ENCODE measurements around the gene REPIN1.

Gene REPIN1

DNA sequence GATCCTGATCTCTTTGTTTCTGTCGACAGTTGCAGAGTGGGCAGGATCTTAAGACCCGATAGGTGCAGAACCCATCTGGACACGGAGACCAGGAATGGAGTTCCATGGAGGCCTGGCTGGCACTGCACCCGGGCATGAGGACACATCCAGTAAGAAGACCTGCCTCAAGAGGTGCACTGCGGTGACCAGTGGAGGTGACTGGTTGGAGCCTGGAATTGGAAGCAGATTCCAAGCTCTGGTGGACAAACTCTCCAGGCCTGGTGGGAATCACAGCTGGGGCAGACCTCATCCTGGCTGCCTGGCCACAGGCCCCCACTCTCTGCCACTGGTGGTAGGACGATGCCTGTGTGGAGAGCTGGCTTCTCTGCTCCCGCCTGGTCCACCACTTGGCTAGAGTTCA, 41.5 kb downstream of the REPIN1 start:
- H3K27me3 ChIP-seq (ENCODE audit: low read depth), result no peaks in the 10 kb centered on the region
- no peak overlapping the region for H3K4me3 ChIP-seq
- in situ Hi-C loops (cut with MboI; ENCODE audit: low sequenced_read_pairs), result loop anchor here (25.0 kb wide), 1 partner anchor 123 kb away; no protein-coding TSS in a partner anchor
- no peak for DNase-seq (ENCODE audit: low spot score in 2 of 2)
- no peaks in the 10 kb centered on the region for H3K9me3 ChIP-seq
- H3K4me1 ChIP-seq, result no peaks in the 10 kb centered on the region
- H3K36me3 ChIP-seq (replicated peaks), result no peaks in the 10 kb centered on the region

DNA sequence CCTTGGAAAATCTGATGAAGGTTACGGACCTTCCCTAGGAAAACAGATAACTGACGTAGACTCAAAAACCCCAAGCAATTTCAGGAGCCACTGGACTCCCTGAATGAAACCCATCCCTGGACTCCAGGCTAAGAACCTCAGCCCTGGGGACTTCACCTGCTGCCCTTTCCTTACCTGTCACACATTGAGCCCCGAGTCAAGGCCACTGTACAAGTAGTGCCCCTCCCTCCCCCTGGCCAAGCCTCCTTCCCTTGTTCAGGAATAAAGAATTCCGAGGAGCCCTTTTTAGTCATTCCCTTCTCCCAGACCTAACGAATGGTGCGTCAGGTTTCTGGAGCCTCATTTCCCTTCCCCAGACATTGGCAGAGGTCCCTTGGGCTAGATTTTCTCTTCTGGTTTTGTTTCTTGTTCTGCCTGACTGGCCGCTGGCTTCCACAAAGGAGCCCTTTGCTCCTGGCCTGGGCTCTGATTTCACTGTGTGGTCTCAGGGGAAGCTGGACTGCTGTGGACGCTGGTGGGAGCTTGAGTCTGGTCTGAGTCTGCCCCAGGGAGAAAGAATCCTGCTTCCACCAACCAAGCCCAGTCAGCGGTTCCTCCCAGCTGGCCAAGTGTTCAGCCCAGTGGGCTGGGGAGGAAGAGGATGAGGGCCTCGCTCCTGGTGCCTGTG, 42.2 kb downstream of the REPIN1 start:
- in situ Hi-C loops (cut with MboI; ENCODE audit: low sequenced_read_pairs), result loop anchor here (25.0 kb wide), 1 partner anchor 124 kb away; no protein-coding TSS in a partner anchor
- Histone ChIP-seq H3K4me3 (no peak overlapping the region), H3K9me3 (no peaks in the 10 kb centered on the region), H3K4me1 (no peaks in the 10 kb centered on the region), H3K27me3 (ENCODE audit: low read depth) (no peaks in the 10 kb centered on the region), H3K36me3 (replicated peaks) (no peaks in the 10 kb centered on the region)
- no peak for DNase-seq (ENCODE audit: low spot score in 2 of 2)

DNA sequence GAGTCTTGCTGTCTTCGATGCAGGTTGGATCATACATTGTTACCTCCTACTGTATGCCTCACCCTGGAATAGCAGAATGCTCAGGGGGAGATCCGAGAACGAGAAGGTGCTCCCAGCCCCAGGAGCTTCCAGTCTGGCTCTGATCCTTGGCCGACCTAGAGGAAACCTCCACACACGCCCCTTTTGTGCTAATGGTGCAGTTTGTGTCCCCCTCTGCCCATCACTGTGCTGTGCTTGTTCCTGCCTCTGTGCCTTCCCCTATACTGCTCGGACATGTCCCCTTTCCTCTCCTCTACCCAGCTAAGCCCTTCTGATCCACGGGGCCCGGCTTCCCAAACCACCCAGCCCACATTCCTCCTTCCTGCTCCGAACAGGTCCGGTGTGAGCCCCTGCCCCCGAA, 43.0 kb downstream of the REPIN1 start:
- Histone ChIP-seq H3K36me3 (replicated peaks) (no peaks in the 10 kb centered on the region), H3K4me1 (no peaks in the 10 kb centered on the region), H3K4me3 (no peak overlapping the region), H3K27me3 (ENCODE audit: low read depth) (no peaks in the 10 kb centered on the region), H3K9me3 (no peaks in the 10 kb centered on the region)
- no peak for DNase-seq (ENCODE audit: low spot score in 2 of 2)
- in situ Hi-C loops (cut with MboI; ENCODE audit: low sequenced_read_pairs), result loop anchor here (25.0 kb wide), 1 partner anchor 124 kb away; no protein-coding TSS in a partner anchor

DNA sequence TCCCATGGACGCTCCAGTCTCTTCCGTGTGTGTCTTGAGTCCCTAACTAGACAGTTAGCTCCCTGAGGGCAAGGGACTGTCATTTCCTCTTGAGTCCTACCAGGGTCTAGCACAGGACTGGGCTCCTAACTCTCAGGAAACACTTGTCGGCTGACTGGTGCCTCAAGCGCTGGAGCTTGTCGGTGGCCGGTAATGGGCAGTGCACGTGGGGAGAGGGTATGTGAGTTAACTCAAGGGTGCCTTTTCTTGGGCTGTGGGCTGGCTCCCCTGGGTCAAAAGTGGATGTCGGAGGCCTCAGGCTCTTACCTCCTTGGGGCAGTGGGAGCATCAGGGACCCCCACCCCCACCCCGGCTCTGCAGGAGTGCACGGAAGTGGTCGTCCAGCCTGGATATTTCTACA, 43.4 kb downstream of the REPIN1 start:
- no peaks in the 10 kb centered on the region for H3K9me3 ChIP-seq
- no peaks in the 10 kb centered on the region for H3K36me3 ChIP-seq (replicated peaks)
- in situ Hi-C loops (cut with MboI; ENCODE audit: low sequenced_read_pairs), result loop anchor here (25.0 kb wide), 1 partner anchor 125 kb away; no protein-coding TSS in a partner anchor
- DNase-seq (ENCODE audit: low spot score in 2 of 2), result no peak
- no peaks in the 10 kb centered on the region for H3K27me3 ChIP-seq (ENCODE audit: low read depth)
- H3K4me1 ChIP-seq, result no peaks in the 10 kb centered on the region
- H3K4me3 ChIP-seq, result no peak overlapping the region

DNA sequence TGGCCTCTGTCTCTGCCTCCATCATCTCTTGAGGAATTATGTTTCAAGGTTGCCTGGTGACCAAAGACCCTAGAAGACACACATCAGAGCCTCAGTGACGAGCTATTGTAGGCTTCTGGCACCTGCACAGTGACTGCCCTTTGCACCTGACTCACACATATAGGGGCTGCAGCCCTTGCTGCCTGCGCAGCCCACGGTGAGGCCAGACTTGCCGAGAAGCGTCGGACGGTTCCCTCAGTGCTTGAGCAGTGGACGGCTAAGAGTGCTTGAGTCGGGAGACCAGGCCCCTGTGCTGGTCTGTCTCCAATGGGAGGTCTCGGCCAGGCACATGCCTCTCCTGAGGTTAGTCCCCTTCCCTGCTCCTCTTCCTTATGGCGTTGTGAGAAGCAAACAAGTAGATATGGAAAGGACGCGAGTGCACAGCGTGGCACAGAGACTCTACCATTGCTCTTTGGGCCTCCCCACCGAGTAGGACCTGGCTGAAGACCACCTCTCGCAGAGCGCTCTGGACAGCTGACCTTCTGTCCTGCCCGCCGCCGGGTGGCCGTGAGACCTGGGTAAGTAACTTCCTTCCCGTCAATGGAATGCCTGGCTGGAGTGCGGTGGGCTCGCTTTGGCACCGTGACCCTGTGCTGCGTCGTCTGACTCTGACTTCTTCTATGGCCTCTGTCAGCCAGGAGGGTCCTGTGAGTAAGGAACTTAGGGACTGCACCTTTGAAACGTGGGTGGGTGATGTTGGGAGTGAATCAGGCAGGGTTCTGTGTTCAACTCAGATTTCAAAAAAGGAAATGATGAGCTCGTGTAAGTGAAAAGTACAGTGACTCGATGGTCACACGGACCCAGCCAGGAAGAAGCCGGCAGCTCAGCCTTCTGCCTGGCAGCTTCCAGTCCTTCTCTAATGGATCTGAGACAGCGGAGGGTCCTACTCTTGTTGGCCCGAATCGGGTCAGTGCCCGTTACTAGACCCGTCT, 44.2 kb downstream of the REPIN1 start:
- no peak for DNase-seq (ENCODE audit: low spot score in 2 of 2)
- Histone ChIP-seq H3K36me3 (replicated peaks) (no peaks in the 10 kb centered on the region), H3K4me3 (no peak overlapping the region), H3K27me3 (ENCODE audit: low read depth) (no peaks in the 10 kb centered on the region), H3K4me1 (no peaks in the 10 kb centered on the region), H3K9me3 (no peaks in the 10 kb centered on the region)
- in situ Hi-C loops (cut with MboI; ENCODE audit: low sequenced_read_pairs), result loop anchor here (25.0 kb wide), 1 partner anchor 126 kb away; no protein-coding TSS in a partner anchor

DNA sequence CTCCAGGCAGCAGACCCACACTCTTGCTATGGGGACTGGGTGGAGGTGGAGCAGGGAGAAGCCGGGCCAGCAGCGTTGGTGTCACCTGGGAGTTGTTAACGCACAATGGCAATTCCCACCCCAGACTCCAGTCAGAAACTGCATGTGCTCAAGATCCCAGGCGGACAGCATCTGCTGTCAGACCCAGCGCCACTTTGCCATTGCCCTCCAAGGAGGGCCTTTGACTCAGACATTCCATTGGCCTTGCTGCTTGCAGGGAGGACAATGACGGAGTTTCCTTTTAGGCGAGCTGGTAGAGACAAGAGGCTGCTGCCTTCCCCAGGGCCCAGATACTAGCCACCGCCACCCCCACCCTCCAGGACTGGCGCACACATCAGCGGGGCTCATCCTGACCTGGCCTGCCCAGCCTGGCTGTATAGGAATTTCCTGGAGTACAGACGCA, 45.0 kb downstream of the REPIN1 start:
- Histone ChIP-seq H3K9me3 (no peaks in the 10 kb centered on the region), H3K27me3 (ENCODE audit: low read depth) (no peaks in the 10 kb centered on the region), H3K4me3 (no peak overlapping the region), H3K36me3 (replicated peaks) (no peaks in the 10 kb centered on the region), H3K4me1 (no peaks in the 10 kb centered on the region)
- no peak for DNase-seq (ENCODE audit: low spot score in 2 of 2)
- in situ Hi-C loops (cut with MboI; ENCODE audit: low sequenced_read_pairs), result loop anchor here (25.0 kb wide), 1 partner anchor 126 kb away; no protein-coding TSS in a partner anchor

DNA sequence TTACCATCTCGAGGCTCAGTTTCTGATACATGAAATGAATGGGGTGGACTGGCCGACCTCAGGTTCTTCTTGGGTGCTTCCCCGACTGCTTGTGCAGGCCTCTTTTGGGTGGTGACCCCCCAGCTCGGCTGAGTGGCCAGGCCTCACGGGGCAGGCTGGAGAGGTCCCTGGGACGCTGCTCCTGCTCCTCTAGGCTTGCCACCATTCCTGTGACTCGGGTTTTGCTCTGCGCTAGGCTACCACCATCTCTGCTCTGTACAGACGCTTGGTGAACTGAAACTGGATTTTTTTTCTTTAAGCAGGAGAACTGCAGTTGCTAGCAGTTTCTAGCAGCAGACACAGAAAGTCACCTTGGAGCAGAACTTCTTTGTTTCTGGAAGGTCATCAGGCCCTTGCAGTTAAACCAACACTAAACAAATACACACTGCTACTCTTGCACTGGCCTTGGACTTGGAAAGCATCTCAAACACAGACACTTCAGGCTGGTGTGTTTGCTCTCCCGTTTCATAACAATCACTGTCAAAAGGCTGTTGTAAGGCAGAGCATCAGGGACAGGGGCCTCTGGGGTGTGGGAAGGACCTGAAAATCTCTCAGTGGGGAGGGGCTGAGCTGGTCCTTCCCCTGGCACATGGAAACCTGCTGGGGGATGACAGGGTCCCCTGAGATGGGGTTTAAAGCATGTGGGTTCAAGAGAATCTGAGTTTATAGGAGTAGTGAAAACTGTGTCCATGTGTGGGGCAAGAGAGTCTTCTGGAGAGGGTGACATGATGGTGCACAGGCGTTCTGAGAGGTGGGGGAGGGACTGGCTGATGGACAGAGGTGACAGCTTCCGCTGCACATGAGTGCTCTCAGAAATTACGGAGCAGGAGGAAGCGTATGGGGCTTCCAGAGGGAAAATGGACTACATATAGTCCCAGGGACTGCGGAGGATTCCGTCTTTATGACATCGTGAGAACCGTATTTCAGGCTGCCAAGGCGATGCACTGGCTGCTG, 46.8 kb downstream of the REPIN1 start:
- H3K4me1 ChIP-seq, result no peaks in the 10 kb centered on the region
- no peak overlapping the region for H3K4me3 ChIP-seq
- in situ Hi-C loops (cut with MboI; ENCODE audit: low sequenced_read_pairs), result loop anchor here (25.0 kb wide), 1 partner anchor 128 kb away; no protein-coding TSS in a partner anchor
- no peak for DNase-seq (ENCODE audit: low spot score in 2 of 2)
- H3K27me3 ChIP-seq (ENCODE audit: low read depth), result no peaks in the 10 kb centered on the region
- H3K9me3 ChIP-seq, result no peaks in the 10 kb centered on the region
- no peaks in the 10 kb centered on the region for H3K36me3 ChIP-seq (replicated peaks)

DNA sequence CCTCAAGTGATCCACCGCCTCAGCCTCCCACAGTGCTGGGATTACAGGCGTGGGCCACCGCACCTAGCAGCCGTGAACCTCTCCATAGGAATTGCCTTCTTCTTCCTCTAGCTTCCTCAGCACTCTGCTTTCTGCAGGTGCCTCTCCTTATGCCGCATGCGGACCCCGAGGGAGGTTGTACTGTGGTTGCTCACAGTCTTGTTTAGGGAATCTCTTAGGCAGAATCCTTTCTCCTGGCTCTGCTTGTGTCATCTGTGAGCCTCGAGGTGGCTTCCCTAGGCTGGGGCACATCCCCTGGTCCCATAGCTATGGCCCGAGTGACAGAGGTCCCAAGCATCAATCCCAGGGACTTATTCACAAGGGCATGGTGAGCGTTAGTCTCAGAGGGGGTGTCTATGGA, 48.6 kb downstream of the REPIN1 start:
- DNase-seq (ENCODE audit: low spot score in 2 of 2), result no peak
- H3K4me3 ChIP-seq, result no peak overlapping the region
- H3K36me3 ChIP-seq (replicated peaks), result no peaks in the 10 kb centered on the region
- H3K4me1 ChIP-seq, result peaks cover 2% of the 10 kb centered on the region; the same call in 1 of the 2 replicates
- no peaks in the 10 kb centered on the region for H3K9me3 ChIP-seq
- in situ Hi-C loops (cut with MboI; ENCODE audit: low sequenced_read_pairs), result loop anchor here (25.0 kb wide), 1 partner anchor 130 kb away; no protein-coding TSS in a partner anchor
- H3K27me3 ChIP-seq (ENCODE audit: low read depth), result no peaks in the 10 kb centered on the region

DNA sequence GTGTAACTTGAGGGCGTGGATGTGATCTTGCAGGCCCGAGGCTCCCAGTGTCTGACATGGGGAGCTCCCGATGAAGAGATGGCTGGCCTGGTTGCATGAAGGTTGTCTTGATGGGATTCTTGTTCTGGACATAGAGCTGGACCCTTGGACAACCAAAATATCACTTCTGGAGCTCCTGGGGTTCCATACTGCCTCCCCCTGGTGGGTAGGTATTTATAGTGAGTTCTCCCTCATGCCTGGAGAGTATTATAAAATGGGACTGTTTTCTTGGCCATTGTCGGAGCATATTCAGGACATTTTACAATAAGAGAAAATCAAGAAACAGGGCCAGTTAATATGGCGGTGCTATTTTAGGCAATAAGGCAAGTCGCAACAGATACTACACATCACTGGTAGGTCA, 49.2 kb downstream of the REPIN1 start:
- peaks cover 2% of the 10 kb centered on the region; the same call in 1 of the 2 replicates for H3K4me1 ChIP-seq
- H3K36me3 ChIP-seq (replicated peaks), result no peaks in the 10 kb centered on the region
- H3K9me3 ChIP-seq, result no peaks in the 10 kb centered on the region
- in situ Hi-C loops (cut with MboI; ENCODE audit: low sequenced_read_pairs), result loop anchor here (25.0 kb wide), 1 partner anchor 131 kb away; no protein-coding TSS in a partner anchor
- H3K4me3 ChIP-seq, result no peak overlapping the region
- H3K27me3 ChIP-seq (ENCODE audit: low read depth), result no peaks in the 10 kb centered on the region
- no peak for DNase-seq (ENCODE audit: low spot score in 2 of 2)

DNA sequence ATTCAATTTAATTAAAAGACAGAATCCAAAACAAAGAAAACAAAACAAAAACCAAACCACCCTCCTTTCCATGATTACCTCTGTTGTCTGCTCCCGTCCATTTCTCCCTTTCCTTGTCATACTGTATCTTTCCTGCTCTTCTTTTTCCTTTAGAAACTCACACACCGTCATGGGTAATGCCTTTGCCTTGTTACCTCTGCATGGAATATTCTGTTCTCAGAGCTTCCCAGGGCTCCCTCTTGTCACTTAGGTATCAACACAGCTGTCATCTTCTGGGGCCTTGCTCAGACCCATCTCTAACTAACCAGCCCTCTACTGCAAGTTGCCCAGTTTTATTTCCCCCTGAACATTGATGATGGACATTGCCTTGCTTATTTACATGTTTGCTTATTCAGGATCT, 51.6 kb downstream of the REPIN1 start:
- in situ Hi-C loops (cut with MboI; ENCODE audit: low sequenced_read_pairs), result loop anchor here (25.0 kb wide), 1 partner anchor 133 kb away; no protein-coding TSS in a partner anchor
- no peaks in the 10 kb centered on the region for H3K36me3 ChIP-seq (replicated peaks)
- no peaks in the 10 kb centered on the region for H3K27me3 ChIP-seq (ENCODE audit: low read depth)
- H3K9me3 ChIP-seq, result no peaks in the 10 kb centered on the region
- no peak overlapping the region for H3K4me3 ChIP-seq
- peaks cover 2% of the 10 kb centered on the region; the same call in 1 of the 2 replicates for H3K4me1 ChIP-seq
- peak in 1 of 2 experiments; percentile 1 for DNase-seq (ENCODE audit: low spot score in 2 of 2)

DNA sequence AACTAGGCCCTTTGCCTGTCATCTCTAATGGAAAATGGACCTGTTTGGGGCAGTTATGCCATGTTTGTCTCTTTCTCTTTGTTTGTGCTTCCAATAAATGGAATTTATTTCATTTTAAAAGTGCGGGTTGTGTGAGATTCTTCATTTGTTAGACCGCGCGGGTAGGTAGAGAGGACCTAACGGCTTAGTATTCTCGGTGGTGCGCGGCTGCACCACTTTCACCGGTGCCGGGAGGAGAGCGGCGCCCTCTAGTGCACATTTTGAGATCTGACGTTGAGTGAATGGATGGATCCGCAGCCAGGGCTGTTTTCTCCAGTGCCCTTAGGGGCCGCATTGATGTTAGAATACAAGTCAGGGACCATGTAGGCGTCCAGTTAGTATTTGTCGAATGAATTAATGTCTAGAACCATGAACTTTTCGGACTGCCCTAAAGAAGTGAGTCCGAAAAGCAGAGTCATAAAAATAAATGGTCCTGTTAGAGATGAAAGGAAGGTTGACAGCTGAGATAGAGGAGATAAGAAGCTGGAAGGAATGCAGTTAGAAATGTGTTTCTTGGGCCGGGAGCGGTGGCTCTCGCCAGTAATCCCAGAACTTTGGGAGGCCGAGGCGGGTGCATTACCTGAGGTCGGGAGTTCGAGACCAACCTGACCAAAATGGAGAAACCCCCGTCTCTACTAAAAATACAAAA, 52.5 kb downstream of the REPIN1 start:
- H3K27me3 ChIP-seq (ENCODE audit: low read depth), result no peaks in the 10 kb centered on the region
- no peaks in the 10 kb centered on the region for H3K9me3 ChIP-seq
- peak; percentile 61 to 89 for DNase-seq (ENCODE audit: low spot score in 2 of 2)
- in situ Hi-C loops (cut with MboI; ENCODE audit: low sequenced_read_pairs), result loop anchor here (25.0 kb wide), 1 partner anchor 134 kb away; no protein-coding TSS in a partner anchor
- peaks cover 2% of the 10 kb centered on the region; the same call in 1 of the 2 replicates for H3K4me1 ChIP-seq
- H3K4me3 ChIP-seq, result no peak overlapping the region
- H3K36me3 ChIP-seq (replicated peaks), result no peaks in the 10 kb centered on the region

DNA sequence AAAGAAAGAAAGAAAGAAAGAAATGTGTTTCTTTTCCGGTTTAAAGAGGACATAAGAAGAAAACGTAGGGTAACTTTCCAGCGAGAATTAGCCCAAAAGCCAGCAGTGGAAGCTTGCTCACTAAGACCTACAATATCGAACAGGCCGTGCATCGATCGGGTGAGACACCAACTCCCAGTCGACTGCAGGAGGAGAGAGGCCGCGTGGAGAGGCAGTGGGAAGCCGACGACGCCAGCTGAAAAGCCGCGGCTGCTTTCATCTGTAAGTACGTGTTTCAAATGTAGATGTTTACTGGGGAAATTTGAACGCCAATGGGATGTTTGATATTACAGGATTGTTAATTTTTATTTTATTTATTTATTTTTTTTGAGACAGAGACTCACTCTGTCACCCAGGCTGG, 53.2 kb downstream of the REPIN1 start:
- no peaks in the 10 kb centered on the region for H3K36me3 ChIP-seq (replicated peaks)
- no peak for DNase-seq (ENCODE audit: low spot score in 2 of 2)
- H3K9me3 ChIP-seq, result no peaks in the 10 kb centered on the region
- in situ Hi-C loops (cut with MboI; ENCODE audit: low sequenced_read_pairs), result loop anchor here (25.0 kb wide), 1 partner anchor 135 kb away; no protein-coding TSS in a partner anchor
- no peak overlapping the region for H3K4me3 ChIP-seq
- no peaks in the 10 kb centered on the region for H3K27me3 ChIP-seq (ENCODE audit: low read depth)
- H3K4me1 ChIP-seq, result peaks cover 2% of the 10 kb centered on the region; the same call in 1 of the 2 replicates

Measured in HAP-1 (cell line).